Fibroblast of pulmonary artery (primary cell): Measurements from ENCODE around the gene CTNNA2.

Experiments used
- DNase-seq: peaks from one replicate; pipeline ENCODE4 v3.0.0-alpha.2; 2010; ENCODE audit warnings: low read depth
- H3K4me3 ChIP-seq: replicated peaks from 2 replicates; pipeline ENCODE4 v1.5.1; 2011; ENCODE audit warnings: low read depth, mild to moderate bottlenecking, control low read depth, low read length, moderate library complexity
- CTCF ChIP-seq: IDR thresholded peaks from 2 replicates; pipeline ENCODE4 v1.5.1; 2011; ENCODE audit warnings: mild to moderate bottlenecking, control low read depth, low read length, inconsistent platforms; ENCODE audit errors: missing control alignments

CTNNA2 gene

GRCh38 chr2:79971807-79972206, 459.0 kb downstream of the CTNNA2 start:
- TF ChIP-seq CTCF: no peak
- DNase-seq: peak; percentile 5
- no peak overlapping the region for H3K4me3 ChIP-seq

- no peak for DNase-seq
- no peak for TF ChIP-seq CTCF
These were observed 459.8 kb downstream of the CTNNA2 start for GRCh38 chr2:79972661-79973060.

GRCh38 chr2:79975791-79976565, 463.1 kb downstream of the CTNNA2 start:
- no peak for DNase-seq
- H3K4me3 ChIP-seq: no peak overlapping the region
- TF ChIP-seq CTCF: no peak

More at GRCh38 chr2:79972661-79973060, 459.8 kb downstream of the CTNNA2 start:
- H3K4me3 ChIP-seq: no peak overlapping the region

- no peak for DNase-seq
- no peak overlapping the region for H3K4me3 ChIP-seq
- no peak for TF ChIP-seq CTCF
These were observed 464.9 kb downstream of the CTNNA2 start for GRCh38 chr2:79977792-79978191.

GRCh38 chr2:79980116-79980515, 467.3 kb downstream of the CTNNA2 start:
- H3K4me3 ChIP-seq: no peak overlapping the region
- no peak for TF ChIP-seq CTCF
- DNase-seq: no peak

GRCh38 chr2:79980816-79981215, 468.0 kb downstream of the CTNNA2 start:
- DNase-seq: no peak
- no peak for TF ChIP-seq CTCF

GRCh38 chr2:79981316-79981715, 468.5 kb downstream of the CTNNA2 start:
- H3K4me3 ChIP-seq: no peak overlapping the region
- no peak for DNase-seq
- TF ChIP-seq CTCF: no peak

More at GRCh38 chr2:79980816-79981215, 468.0 kb downstream of the CTNNA2 start:
- no peak overlapping the region for H3K4me3 ChIP-seq
